Esophagus squamous epithelium (tissue), 4 donors: ENCODE measurements around the gene GPHA2.

Experiments
- POLR2A ChIP-seq, 4 donors: fragments of 450-650 bp; IDR thresholded peaks; one replicate each; pipeline ENCODE4 v1.6.1; 2017; ENCODE audit warnings: antibody characterized with exemption in 4 of 4, mild to moderate bottlenecking in 4 of 4, moderate library complexity in 3 of 4
- TF ChIP-seq, protein P1 (sequence below), 6 experiments: fragments of 450-650 bp in 4 of 6; fragments of 200-600 bp in 2 of 6; sonication (generic) in 2 of 6; IDR thresholded peaks; one replicate each; pipeline ENCODE4 v1.5.1; 2016 to 2019; ENCODE audit warnings: antibody characterized with exemption in 6 of 6, mild to moderate bottlenecking in 4 of 6, moderate library complexity in 4 of 6

GRCh38 chr11:64896448-64897022 is 39.2 kb downstream of the GPHA2 start:
- TF ChIP-seq, protein P1, sequence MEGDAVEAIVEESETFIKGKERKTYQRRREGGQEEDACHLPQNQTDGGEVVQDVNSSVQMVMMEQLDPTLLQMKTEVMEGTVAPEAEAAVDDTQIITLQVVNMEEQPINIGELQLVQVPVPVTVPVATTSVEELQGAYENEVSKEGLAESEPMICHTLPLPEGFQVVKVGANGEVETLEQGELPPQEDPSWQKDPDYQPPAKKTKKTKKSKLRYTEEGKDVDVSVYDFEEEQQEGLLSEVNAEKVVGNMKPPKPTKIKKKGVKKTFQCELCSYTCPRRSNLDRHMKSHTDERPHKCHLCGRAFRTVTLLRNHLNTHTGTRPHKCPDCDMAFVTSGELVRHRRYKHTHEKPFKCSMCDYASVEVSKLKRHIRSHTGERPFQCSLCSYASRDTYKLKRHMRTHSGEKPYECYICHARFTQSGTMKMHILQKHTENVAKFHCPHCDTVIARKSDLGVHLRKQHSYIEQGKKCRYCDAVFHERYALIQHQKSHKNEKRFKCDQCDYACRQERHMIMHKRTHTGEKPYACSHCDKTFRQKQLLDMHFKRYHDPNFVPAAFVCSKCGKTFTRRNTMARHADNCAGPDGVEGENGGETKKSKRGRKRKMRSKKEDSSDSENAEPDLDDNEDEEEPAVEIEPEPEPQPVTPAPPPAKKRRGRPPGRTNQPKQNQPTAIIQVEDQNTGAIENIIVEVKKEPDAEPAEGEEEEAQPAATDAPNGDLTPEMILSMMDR (IDR thresholded peaks at IDR 0.05), result no peak
- no peak for TF ChIP-seq POLR2A (IDR thresholded peaks at IDR 0.05)
